ENCODE data around the gene ARID5B.

DNA sequence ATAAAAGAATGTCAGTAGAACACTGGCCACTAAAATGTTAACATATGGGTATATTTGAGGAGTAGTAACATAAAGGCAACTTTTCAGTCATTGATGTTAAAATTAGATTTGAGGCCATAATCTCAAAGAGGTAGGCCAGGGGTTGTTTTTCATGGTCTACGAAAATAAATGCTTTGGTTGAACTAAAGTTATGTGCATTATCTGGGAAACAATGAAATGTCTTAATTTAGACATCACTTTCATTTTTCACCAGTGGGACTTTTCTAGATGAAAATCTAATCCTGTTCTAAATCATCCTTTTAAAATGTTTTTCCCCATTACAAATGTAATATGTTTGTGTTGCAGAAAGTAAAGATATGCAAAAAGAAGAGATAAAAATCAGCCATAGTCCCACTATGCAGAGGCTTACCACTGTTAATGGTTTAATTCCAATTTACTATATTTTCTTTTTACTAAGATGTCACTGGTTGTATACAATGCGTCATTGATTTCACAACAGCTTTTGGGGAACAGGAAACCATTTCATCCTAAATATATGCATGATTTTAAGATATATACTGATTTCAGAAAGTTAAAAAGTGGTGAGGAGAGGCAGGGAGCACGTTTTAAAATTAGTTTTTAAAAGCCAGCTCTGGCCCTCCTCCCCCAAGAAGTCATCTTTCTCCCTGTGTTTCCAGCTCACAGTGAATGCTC, 64.3 kb downstream of the ARID5B start:
- TF ChIP-seq, protein P1, sequence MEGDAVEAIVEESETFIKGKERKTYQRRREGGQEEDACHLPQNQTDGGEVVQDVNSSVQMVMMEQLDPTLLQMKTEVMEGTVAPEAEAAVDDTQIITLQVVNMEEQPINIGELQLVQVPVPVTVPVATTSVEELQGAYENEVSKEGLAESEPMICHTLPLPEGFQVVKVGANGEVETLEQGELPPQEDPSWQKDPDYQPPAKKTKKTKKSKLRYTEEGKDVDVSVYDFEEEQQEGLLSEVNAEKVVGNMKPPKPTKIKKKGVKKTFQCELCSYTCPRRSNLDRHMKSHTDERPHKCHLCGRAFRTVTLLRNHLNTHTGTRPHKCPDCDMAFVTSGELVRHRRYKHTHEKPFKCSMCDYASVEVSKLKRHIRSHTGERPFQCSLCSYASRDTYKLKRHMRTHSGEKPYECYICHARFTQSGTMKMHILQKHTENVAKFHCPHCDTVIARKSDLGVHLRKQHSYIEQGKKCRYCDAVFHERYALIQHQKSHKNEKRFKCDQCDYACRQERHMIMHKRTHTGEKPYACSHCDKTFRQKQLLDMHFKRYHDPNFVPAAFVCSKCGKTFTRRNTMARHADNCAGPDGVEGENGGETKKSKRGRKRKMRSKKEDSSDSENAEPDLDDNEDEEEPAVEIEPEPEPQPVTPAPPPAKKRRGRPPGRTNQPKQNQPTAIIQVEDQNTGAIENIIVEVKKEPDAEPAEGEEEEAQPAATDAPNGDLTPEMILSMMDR (conservative IDR thresholded peaks at IDR 0.05 in 1 of 2, IDR thresholded peaks at IDR 0.05 in 1 of 2; ENCODE audit: low read depth in 1 of 2, low read length in 2 of 2): no peak
- no peak for TF ChIP-seq EZH2 (IDR thresholded peaks at IDR 0.05; ENCODE audit: low read length, missing control alignments)

Measured in fibroblast of lung (primary cell).